Heart left ventricle (tissue), 13 donors: ENCODE measurements around the gene MYH6.

Experiments used
- POLR2A ChIP-seq, 2 donors: fragments of 450-650 bp; IDR thresholded peaks; one replicate each; pipeline ENCODE4 v1.6.1; 2017; ENCODE audit warnings: antibody characterized with exemption in 2 of 2, mild to moderate bottlenecking in 2 of 2, moderate library complexity in 2 of 2
- TF ChIP-seq, protein P1 (sequence below), 12 donors: fragments of 200-600 bp; sonication (generic) in 4 of 12; IDR thresholded peaks; one replicate each; pipeline versions ENCODE4 v1.5.0 to v1.8.0; 2018 to 2022; ENCODE audit warnings: antibody characterized with exemption in 12 of 12, mild to moderate bottlenecking in 5 of 12
- donor health status: ischemic (EF 13 %, LVEDD 7.1; RV severe dilation, severe dysfunction).
- donor health status: DM: no; HTN: yes; CAD: no.
- donor health status: DM: no; HTN: no; CAD: no.
- donor health status: ischemic (EF 25% LVEDD 6.9; RV normal size, moderate dysfunction).
- donor health status: ischemic (EF 25% LVEDD 5.7; RV mildly dilated, moderate dysfunction).
- donor health status: ischemic (EF 35%, LVEDD 5.7; RV mildly dilated, moderate dysfunction).
- donor health status: nonischemic (EF 11% LVEDD 7.7; RV severe dilation, severe dysfunction).
- donor health status: DM: yes; HTN: yes; CAD: no.
- donor health status: PGD.
- donor health status: ischemic (EF 29% LVEDD 5.4; RV normal size, mild dysfunction).
- donor health status: nonischemic (EF 23%, LVEDD 6.1; RV moderate dilation, normal function).

DNA sequence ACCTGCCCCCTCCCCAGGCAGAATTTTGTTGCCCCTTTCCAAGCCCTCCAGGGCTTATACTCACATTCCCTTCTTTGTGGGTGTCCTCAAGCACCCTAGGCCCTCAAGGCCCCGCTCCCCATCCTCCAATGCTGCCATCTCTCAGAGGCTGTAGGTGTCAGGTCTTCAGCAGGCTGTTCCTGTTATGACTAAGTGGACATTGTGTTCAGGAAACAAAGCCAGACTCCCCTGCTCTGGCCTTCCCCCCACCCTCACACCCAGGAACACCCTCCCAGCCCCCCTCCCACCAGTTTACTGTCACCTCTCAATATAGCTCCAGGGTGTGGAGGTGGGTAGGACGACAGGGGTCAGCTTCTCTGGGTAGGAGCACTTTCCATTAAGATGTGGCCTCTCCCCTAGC lies 1.4 kb upstream of the MYH6 start:
- TF ChIP-seq, protein P1, sequence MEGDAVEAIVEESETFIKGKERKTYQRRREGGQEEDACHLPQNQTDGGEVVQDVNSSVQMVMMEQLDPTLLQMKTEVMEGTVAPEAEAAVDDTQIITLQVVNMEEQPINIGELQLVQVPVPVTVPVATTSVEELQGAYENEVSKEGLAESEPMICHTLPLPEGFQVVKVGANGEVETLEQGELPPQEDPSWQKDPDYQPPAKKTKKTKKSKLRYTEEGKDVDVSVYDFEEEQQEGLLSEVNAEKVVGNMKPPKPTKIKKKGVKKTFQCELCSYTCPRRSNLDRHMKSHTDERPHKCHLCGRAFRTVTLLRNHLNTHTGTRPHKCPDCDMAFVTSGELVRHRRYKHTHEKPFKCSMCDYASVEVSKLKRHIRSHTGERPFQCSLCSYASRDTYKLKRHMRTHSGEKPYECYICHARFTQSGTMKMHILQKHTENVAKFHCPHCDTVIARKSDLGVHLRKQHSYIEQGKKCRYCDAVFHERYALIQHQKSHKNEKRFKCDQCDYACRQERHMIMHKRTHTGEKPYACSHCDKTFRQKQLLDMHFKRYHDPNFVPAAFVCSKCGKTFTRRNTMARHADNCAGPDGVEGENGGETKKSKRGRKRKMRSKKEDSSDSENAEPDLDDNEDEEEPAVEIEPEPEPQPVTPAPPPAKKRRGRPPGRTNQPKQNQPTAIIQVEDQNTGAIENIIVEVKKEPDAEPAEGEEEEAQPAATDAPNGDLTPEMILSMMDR (IDR thresholded peaks at IDR 0.05), result no peak
- no peak for TF ChIP-seq POLR2A (IDR thresholded peaks at IDR 0.05)
